Endothelial cell of umbilical vein (primary cell): ENCODE measurements around the gene DAZAP1. TPM values are rescaled to one million over a fixed set of nuclear protein-coding genes. Genes with fewer than 3 reads are reported as not detected.
A peak's percentile ranks its signal among the peaks of the same experiment; 100 is the strongest.

ENCODE experiments used
- BruUV-seq: library from RNA; stranded (reverse); fragments of 400-500 nt; replicated peaks from 2 replicates; lab custom pipeline; 2021; lab: Mats Ljungman, UMichigan
- CTCF ChIA-PET: fragments of 300-600, 350-600 bp; sonication (Branson Sonifier 250); formaldehyde crosslinking; loops from one replicate; lab custom pipeline; 2021; ENCODE audit warnings: antibody characterized with exemption, inconsistent platforms; lab: Charles Lee
- POLR2A ChIA-PET: fragments of 300-600, 350-600 bp; sonication (Branson Sonifier 250); formaldehyde crosslinking; loops from one replicate; lab custom pipeline; 2021; ENCODE audit warnings: antibody characterized with exemption, inconsistent platforms; lab: Charles Lee
- DNase-seq: peaks from one replicate; pipeline ENCODE4 v3.0.0-alpha.2; 2011; ENCODE audit warnings: low read depth, low spot score
- FAIRE-seq: peaks from 2 replicates; lab custom pipeline; 2011; peaks lifted over from hg19 to GRCh38; lab: Jason Lieb, UNC
- H2AFZ ChIP-seq: 2 replicates; pipeline ENCODE4 v1.6.0; 2012; ENCODE audit warnings: low read depth, low read length, control low read depth, inconsistent platforms
- H3K27ac ChIP-seq: 2 replicates; pipeline ENCODE4 v1.5.1; 2011; ENCODE audit warnings: low read depth, mild to moderate bottlenecking, control low read depth, low read length, moderate library complexity; ENCODE audit not compliant: insufficient read depth
- H3K27me3 ChIP-seq, 2 experiments: 2 replicates each; pipeline versions ENCODE4 v1.6.0 to v1.6.1; 2011; ENCODE audit warnings: low read length in 2 of 2, mixed read lengths in 1 of 2; ENCODE audit not compliant: control insufficient read depth in 2 of 2, insufficient read depth in 2 of 2
- H3K36me3 ChIP-seq, 2 experiments: 2 replicates in 1 of 2; 3 replicates in 1 of 2; pipeline ENCODE4 v1.5.1; 2011; ENCODE audit warnings: low read length in 2 of 2, mild to moderate bottlenecking in 1 of 2, moderate library complexity in 1 of 2; ENCODE audit not compliant: control insufficient read depth in 2 of 2, insufficient read depth in 2 of 2; ENCODE audit errors: extremely low read depth in 1 of 2
- H3K4me1 ChIP-seq: 3 replicates; pipeline ENCODE4 v1.5.1; 2011; ENCODE audit warnings: mild to moderate bottlenecking, low read length; ENCODE audit not compliant: control insufficient read depth, insufficient read depth; ENCODE audit errors: extremely low read depth
- H3K4me2 ChIP-seq: 2 replicates; pipeline ENCODE4 v1.6.1; 2011; ENCODE audit warnings: low read length, control low read depth, mixed read lengths; ENCODE audit not compliant: insufficient read depth
- H3K4me3 ChIP-seq, 3 experiments: fragments of 200-600 bp in 1 of 3; sonication (generic), shearing (Covaris generic) in 1 of 3; replicated peaks in 1 of 3; 2 replicates each; pipeline ENCODE4 v1.5.1; 2011 to 2016; ENCODE audit warnings: control low read depth in 3 of 3, low read length in 3 of 3, mild to moderate bottlenecking in 2 of 3, inconsistent platforms in 1 of 3, low read depth in 1 of 3, moderate library complexity in 1 of 3; ENCODE audit not compliant: insufficient read depth in 1 of 3
- H3K79me2 ChIP-seq: 2 replicates; pipeline ENCODE4 v1.6.0; 2012; ENCODE audit warnings: low read length, inconsistent platforms; ENCODE audit not compliant: control insufficient read depth, insufficient read depth
- H3K9ac ChIP-seq: replicated peaks from 2 replicates; pipeline ENCODE3; 2011; ENCODE audit warnings: low read length, control low read depth; ENCODE audit not compliant: insufficient read depth; ENCODE audit errors: extremely low read depth
- H3K9me1 ChIP-seq: replicated peaks from 3 replicates; pipeline ENCODE4 v1.6.0; 2011; ENCODE audit warnings: mild to moderate bottlenecking, low read length; ENCODE audit not compliant: control insufficient read depth, insufficient read depth; ENCODE audit errors: extremely low read depth
- H3K9me3 ChIP-seq: replicated peaks from 2 replicates; pipeline ENCODE4 v1.5.1; 2012; ENCODE audit warnings: low read length, inconsistent platforms; ENCODE audit not compliant: control insufficient read depth, insufficient read depth
- H4K20me1 ChIP-seq: replicated peaks from 2 replicates; pipeline ENCODE3; 2011; ENCODE audit warnings: mild to moderate bottlenecking, low read length; ENCODE audit not compliant: control insufficient read depth, insufficient read depth; ENCODE audit errors: extremely low read depth
- CTCF ChIP-seq, 2 donors: IDR thresholded peaks; 1 replicate in 1 of 2; 2 replicates in 1 of 2; pipeline ENCODE4 v1.5.1; 2011; ENCODE audit warnings: low read length in 2 of 2, mild to moderate bottlenecking in 2 of 2, moderate library complexity in 2 of 2, control low read depth in 1 of 2, inconsistent platforms in 1 of 2, low read depth in 1 of 2; ENCODE audit not compliant: insufficient read depth in 1 of 2; ENCODE audit errors: extremely low read depth in 1 of 2
- EZH2 ChIP-seq: IDR thresholded peaks from 2 replicates; pipeline ENCODE4 v1.6.1; 2012; ENCODE audit warnings: borderline replicate concordance, low read depth, mild to moderate bottlenecking, moderate library complexity, low read length, inconsistent platforms; ENCODE audit not compliant: severe bottlenecking
- JUN ChIP-seq: IDR thresholded peaks from 2 replicates; pipeline ENCODE4 v1.6.1; 2011; ENCODE audit warnings: borderline replicate concordance, low read depth; ENCODE audit not compliant: insufficient read length, insufficient read depth
- MAX ChIP-seq: IDR thresholded peaks from 2 replicates; pipeline ENCODE4 v1.6.1; 2011; ENCODE audit not compliant: insufficient read depth, insufficient read length
- MYC ChIP-seq: IDR thresholded peaks from one replicate; pipeline ENCODE4 v1.6.1; 2011; ENCODE audit warnings: mild to moderate bottlenecking, low read depth, low read length
- POLR2A ChIP-seq: IDR thresholded peaks from 2 replicates; pipeline ENCODE4 v1.6.1; 2012; ENCODE audit warnings: low read depth, mild to moderate bottlenecking, control low read depth, low read length
- dilution Hi-C: fragments of 300-500 bp; cut with MboI; formaldehyde crosslinking; loops from one replicate; pipeline ENCODE4 v1.15.0; 2019; ENCODE audit warnings: low sequenced_read_pairs; ENCODE audit not compliant: extremely low pct_ligation_motif_present
- intact Hi-C: fragments of 100-400 bp; cut with micrococcal nuclease; formaldehyde crosslinking; loops from one replicate; pipeline ENCODE4 v1.10.0; 2022
- polyA plus RNA-seq, 4 experiments: library from polyadenylated mRNA; depleted of rRNA in 3 of 4; stranded (reverse) in 3 of 4; unstranded in 1 of 4; fragments of >200 nt; gene quantifications; 2 replicates each; pipeline versions ENCODE4 v1.2.1 to v1.2.3, GENCODE V29; 2011 to 2012; ENCODE audit warnings: missing spikeins in 1 of 4
- total RNA-seq: library from RNA; stranded (reverse); gene quantifications from 2 replicates; pipeline ENCODE4 v1.2.3, GENCODE V29; 2021

Gene DAZAP1
- total and polyA plus RNA-seq, 2 donors (not counting 3 experiments of a cell fraction or from before 2014, with no cell fraction given): 50.1 to 187 TPM

GRCh38 chr19:1467490-1468273 is 60.3 kb downstream of the DAZAP1 start:
- CTCF ChIA-PET: interaction anchor here (0.6 to 3.6 kb wide), 6 partner anchors 9 to 387 kb away, joined by 3 to 11 read pairs (median 6); partner anchors contain the start of gene REEP6
- H3K4me2 ChIP-seq: no peak overlapping the region
- no TSS peak for BruUV-seq
- no peaks in the 10 kb centered on the region for H3K36me3 ChIP-seq
- FAIRE-seq: no peak
- H3K79me2 ChIP-seq: no peaks in the 10 kb centered on the region
- no peak overlapping the region for H2AFZ ChIP-seq
- H3K9me3 ChIP-seq: no peaks in the 10 kb centered on the region
- H3K4me1 ChIP-seq: peaks cover 5% of the 10 kb centered on the region
- intact Hi-C loops (no loop called here), dilution Hi-C loops (no loop called here)
- no peak for TF ChIP-seq MYC
- peak; percentile 76 for TF ChIP-seq EZH2
- no peak for TF ChIP-seq JUN
- no peak for TF ChIP-seq CTCF (IDR thresholded peaks at IDR 0.05; ENCODE audit: extremely low read depth in 1 of 2, insufficient read depth in 1 of 2, low read depth in 1 of 2, low read length in 2 of 2)
- TF ChIP-seq MAX: no peak
- TF ChIP-seq POLR2A: no peak
- H3K4me3 ChIP-seq: no peak overlapping the region
- H3K27me3 ChIP-seq: peaks cover 42 to 76% of the 10 kb centered on the region in 2 experiments
- H3K9me1 ChIP-seq: no peaks in the 10 kb centered on the region
- H4K20me1 ChIP-seq: no peaks in the 10 kb centered on the region
- DNase-seq: no peak
- no peak overlapping the region for H3K9ac ChIP-seq
- POLR2A ChIA-PET: no interaction called here
- no peak overlapping the region for H3K27ac ChIP-seq
